Heart left ventricle (tissue), 16 donors: ENCODE results near the gene AGAP2. TPM values are rescaled to one million over a fixed set of nuclear protein-coding genes. Genes with fewer than 3 reads are reported as not detected.

Experiments used
- ATAC-seq, 4 donors: fragments of 200-7000 bp; cut with Tn5 transposase; one replicate each; pipeline ENCODE4 v1.9.1; 2020 to 2022; ENCODE audit warnings: moderate library complexity in 4 of 4, mild to moderate bottlenecking in 3 of 4, moderate number of reproducible peaks in 1 of 4
- DNase-seq, 5 donors: peaks; one replicate each; pipeline ENCODE4 v3.0.0-alpha.2; 2020
- H3K27ac ChIP-seq, 12 donors: fragments of 200-600 bp; sonication (generic) in 4 of 12; one replicate each; pipeline versions ENCODE4 v1.5.0 to v1.8.0; 2016 to 2022; ENCODE audit warnings: mild to moderate bottlenecking in 2 of 12
- H3K27me3 ChIP-seq, 9 donors: fragments of 200-600 bp; sonication (generic) in 2 of 9; one replicate each; pipeline versions ENCODE4 v1.5.1 to v1.8.0; 2016 to 2022; ENCODE audit warnings: mild to moderate bottlenecking in 3 of 9
- H3K36me3 ChIP-seq, 9 donors: fragments of 200-600 bp; sonication (generic) in 2 of 9; one replicate each; pipeline versions ENCODE4 v1.5.0 to v1.8.0; 2018 to 2022; ENCODE audit warnings: mild to moderate bottlenecking in 2 of 9
- H3K4me1 ChIP-seq, 12 donors: fragments of 200-600 bp; sonication (generic) in 4 of 12; one replicate each; pipeline versions ENCODE4 v1.5.0 to v1.8.0; 2016 to 2022; ENCODE audit warnings: mild to moderate bottlenecking in 3 of 12
- H3K4me3 ChIP-seq, 12 donors: fragments of 200-600 bp; sonication (generic) in 4 of 12; one replicate each; pipeline versions ENCODE4 v1.5.0 to v1.8.0; 2017 to 2022; ENCODE audit warnings: mild to moderate bottlenecking in 9 of 12, moderate library complexity in 4 of 12
- H3K9me3 ChIP-seq, 12 donors: fragments of 200-600 bp; sonication (generic) in 4 of 12; one replicate each; pipeline versions ENCODE4 v1.5.0 to v1.8.0; 2016 to 2022; ENCODE audit warnings: mild to moderate bottlenecking in 1 of 12
- CTCF ChIP-seq, 12 donors: fragments of 200-600 bp; sonication (generic) in 4 of 12; IDR thresholded peaks; one replicate each; pipeline versions ENCODE4 v1.5.0 to v1.8.0; 2018 to 2022; ENCODE audit warnings: antibody characterized with exemption in 12 of 12, mild to moderate bottlenecking in 5 of 12
- POLR2A ChIP-seq, 2 donors: fragments of 450-650 bp; IDR thresholded peaks; one replicate each; pipeline ENCODE4 v1.6.1; 2017; ENCODE audit warnings: antibody characterized with exemption in 2 of 2, mild to moderate bottlenecking in 2 of 2, moderate library complexity in 2 of 2
- WGBS, 4 donors: extraction: QIAGEN DNeasy Blood & Tissue Kit in 2 of 4; methylation state at CpG; one replicate each; pipeline versions ENCODE4 v1.1.5 to v1.1.7; 2013 to 2018; 5-methylcytosine and 5-hydroxymethylcytosine counted together
- intact Hi-C, 10 donors: fragments of 100-400 bp; cut with DNase I; formaldehyde crosslinking; loops; one replicate each; pipeline versions ENCODE4 v1.11.1 to v1.14.2; 2022
- microRNA-seq, 4 donors: library from miRNA; unstranded; fragments of <30 nt; microRNA quantifications; one replicate each; pipeline versions ENCODE4 to v1.2.0, GENCODE V29; 2017 to 2020
- polyA plus RNA-seq, 2 donors: library from polyadenylated mRNA; stranded (reverse); fragments of 200-250 nt; gene quantifications; one replicate each; pipeline ENCODE4 v1.2.3, GENCODE V29; 2013
- total RNA-seq, 9 donors: library from RNA; depleted of rRNA in 2 of 9; stranded (reverse); fragments of >200 nt in 2 of 9; fragmentation: NEBNext Ultra II Directional in 3 of 9; extraction: Animal tissue kit (Norgen Biotek cat#: 25700) in 3 of 9; gene quantifications; one replicate each; pipeline versions ENCODE4 v1.1.0 to v1.2.4, GENCODE V29; 2016 to 2023
- donor health status: ischemic (EF 13 %, LVEDD 7.1; RV severe dilation, severe dysfunction).
- donor health status: healthy with polysubstance abuse.
- donor health status: DM: no; HTN: yes; CAD: no.
- donor health status: DM: no; HTN: no; CAD: no.
- donor health status: ischemic (EF 25% LVEDD 6.9; RV normal size, moderate dysfunction).
- donor health status: ischemic (EF 25% LVEDD 5.7; RV mildly dilated, moderate dysfunction).
- donor health status: healthy.
- donor health status: DM: yes; HTN: yes; CAD: no.
- donor health status: ischemic (EF 35%, LVEDD 5.7; RV mildly dilated, moderate dysfunction).
- donor health status: nonischemic (EF 11% LVEDD 7.7; RV severe dilation, severe dysfunction).
- donor health status: DM: yes; HTN: yes; CAD: no.
- donor health status: PGD.
- donor health status: ischemic (EF 29% LVEDD 5.4; RV normal size, mild dysfunction).
- donor health status: nonischemic (EF 23%, LVEDD 6.1; RV moderate dilation, normal function).

AGAP2 gene
- total and polyA plus RNA-seq, 11 donors = 3.9 to 12.0 (median 5.5) TPM

- intact Hi-C loops = no loop called here
- no peak for ATAC-seq
- no peak for TF ChIP-seq CTCF (IDR thresholded peaks at IDR 0.05)
- TF ChIP-seq POLR2A (IDR thresholded peaks at IDR 0.05) = no peak
- no peaks in the 10 kb centered on the region for H3K27me3 ChIP-seq
- no peaks in the 10 kb centered on the region for H3K36me3 ChIP-seq
- H3K4me3 ChIP-seq = no peak overlapping the region
- WGBS, 4 donors = 87 to 94% (median 90%) methylated on average over 20 to 29 of the region's 29 CpGs
- no peak overlapping the region for H3K27ac ChIP-seq
- no peaks in the 10 kb centered on the region for H3K9me3 ChIP-seq
- DNase-seq = no peak
- H3K4me1 ChIP-seq = no peaks in the 10 kb centered on the region
Observed at GRCh38 chr12:57674691-57675090, 63.9 kb downstream of the AGAP2 start.

Small RNAs within 50 kb of the gene (microRNA-seq; reads per million reads assigned to microRNA genes)
- gene MIR6759 = 0 to 0.60 (median 0) reads per million in 4 donors

Other genes with a start within 250 kb of the AGAP2 start
- 10 to 100 TPM; 11.5 to 30.9 (median 17.5) TPM for gene DDIT3, start 218.2 kb downstream of the AGAP2 start, total RNA-seq
- 10 to 100 TPM; 58.3 to 60.5 TPM for gene DDIT3, start 218.2 kb downstream of the AGAP2 start, polyA plus RNA-seq
- gene MBD6, start 215.9 kb downstream of the AGAP2 start, total RNA-seq = 10 to 100 TPM; 13.1 to 43.3 (median 30.1) TPM
- gene MBD6, start 215.9 kb downstream of the AGAP2 start, polyA plus RNA-seq = 10 to 100 TPM; 11.4 to 17.2 TPM
- 100 to 1,000 TPM in 5 of 9 donors, 10 to 100 TPM in 4; 84.4 to 159 (median 109) TPM for gene DCTN2, start 191.6 kb downstream of the AGAP2 start, total RNA-seq
- gene DCTN2, start 191.6 kb downstream of the AGAP2 start, polyA plus RNA-seq = 100 to 1,000 TPM in 1 of 2 donors, 10 to 100 TPM in 1; 62.3 to 228 TPM
- under 1 TPM in 6 of 9 donors, not detected in 3; 0.07 to 0.31 (median 0.17) TPM for gene KIF5A, start 188.7 kb downstream of the AGAP2 start, total RNA-seq
- gene KIF5A, start 188.7 kb downstream of the AGAP2 start, polyA plus RNA-seq = under 1 TPM; 0.06 to 0.08 TPM
- 10 to 100 TPM; 12.9 to 31.0 (median 17.0) TPM for gene PIP4K2C, start 147.6 kb downstream of the AGAP2 start, total RNA-seq
- 10 to 100 TPM in 1 of 2 donors, 1 to 10 TPM in 1; 4.6 to 22.6 TPM for gene PIP4K2C, start 147.6 kb downstream of the AGAP2 start, polyA plus RNA-seq
- gene DTX3, start 133.9 kb downstream of the AGAP2 start, total RNA-seq = 10 to 100 TPM; 15.6 to 30.7 (median 22.4) TPM
- gene DTX3, start 133.9 kb downstream of the AGAP2 start, polyA plus RNA-seq = 10 to 100 TPM; 16.3 to 28.3 TPM
- gene ARHGEF25, start 127.3 kb downstream of the AGAP2 start, total RNA-seq = 10 to 100 TPM in 4 of 9 donors, 1 to 10 TPM in 5; 5.5 to 11.5 (median 9.5) TPM
- 10 to 100 TPM; 10.2 to 20.3 TPM for gene ARHGEF25, start 127.3 kb downstream of the AGAP2 start, polyA plus RNA-seq
- 1 to 10 TPM; 1.9 to 8.8 (median 5.9) TPM for gene B4GALNT1, start 105.5 kb downstream of the AGAP2 start, total RNA-seq
- 1 to 10 TPM; 2.6 to 5.1 TPM for gene B4GALNT1, start 105.5 kb downstream of the AGAP2 start, polyA plus RNA-seq
- gene OS9, start 44.6 kb downstream of the AGAP2 start, total RNA-seq = 100 to 1,000 TPM in 7 of 9 donors, 10 to 100 TPM in 2; 93.4 to 188 (median 130) TPM
- gene OS9, start 44.6 kb downstream of the AGAP2 start, polyA plus RNA-seq = 100 to 1,000 TPM in 1 of 2 donors, 10 to 100 TPM in 1; 89.4 to 196 TPM
- 10 to 100 TPM; 27.2 to 59.3 (median 31.4) TPM for gene TSPAN31, start 6.3 kb upstream of the AGAP2 start, total RNA-seq
- 10 to 100 TPM; 31.1 to 41.2 TPM for gene TSPAN31, start 6.3 kb upstream of the AGAP2 start, polyA plus RNA-seq
- 10 to 100 TPM; 38.1 to 62.1 (median 50.2) TPM for gene CDK4, start 13.6 kb upstream of the AGAP2 start, total RNA-seq
- 10 to 100 TPM; 23.4 to 81.9 TPM for gene CDK4, start 13.6 kb upstream of the AGAP2 start, polyA plus RNA-seq
- 10 to 100 TPM; 11.3 to 18.9 (median 13.3) TPM for gene MARCHF9, start 16.4 kb upstream of the AGAP2 start, total RNA-seq
- 10 to 100 TPM; 13.6 to 15.8 TPM for gene MARCHF9, start 16.4 kb upstream of the AGAP2 start, polyA plus RNA-seq
- gene CYP27B1, start 28.3 kb upstream of the AGAP2 start, total RNA-seq = under 1 TPM in 5 of 9 donors, not detected in 4; 0.16 to 0.77 (median 0.19) TPM
- gene CYP27B1, start 28.3 kb upstream of the AGAP2 start, polyA plus RNA-seq = under 1 TPM; 0.11 to 0.19 TPM
- 10 to 100 TPM in 3 of 9 donors, 1 to 10 TPM in 5, under 1 TPM in 1; 0.95 to 16.6 (median 7.7) TPM for gene METTL1, start 33.4 kb upstream of the AGAP2 start, total RNA-seq
- 10 to 100 TPM in 1 of 2 donors, 1 to 10 TPM in 1; 9.4 to 28.5 TPM for gene METTL1, start 33.4 kb upstream of the AGAP2 start, polyA plus RNA-seq
- 1 to 10 TPM; 1.2 to 4.5 (median 1.9) TPM for gene EEF1AKMT3, start 33.9 kb upstream of the AGAP2 start, total RNA-seq
- gene EEF1AKMT3, start 33.9 kb upstream of the AGAP2 start, polyA plus RNA-seq = 1 to 10 TPM in 1 of 2 donors, under 1 TPM in 1; 0.84 to 1.2 TPM
- gene TSFM, start 44.0 kb upstream of the AGAP2 start, total RNA-seq = 10 to 100 TPM; 38.8 to 62.5 (median 45.4) TPM
- gene TSFM, start 44.0 kb upstream of the AGAP2 start, polyA plus RNA-seq = 10 to 100 TPM; 37.6 to 80.8 TPM
- gene AVIL, start 80.0 kb upstream of the AGAP2 start, total RNA-seq = 1 to 10 TPM; 1.3 to 6.2 (median 2.4) TPM
- gene AVIL, start 80.0 kb upstream of the AGAP2 start, polyA plus RNA-seq = 1 to 10 TPM; 1.9 to 2.1 TPM
- gene CTDSP2, start 108.0 kb upstream of the AGAP2 start, total RNA-seq = 100 to 1,000 TPM in 3 of 9 donors, 10 to 100 TPM in 6; 69.9 to 191 (median 89.3) TPM
- 10 to 100 TPM; 28.0 to 68.4 TPM for gene CTDSP2, start 108.0 kb upstream of the AGAP2 start, polyA plus RNA-seq
- 1 to 10 TPM; 1.8 to 7.4 (median 5.3) TPM for gene ATP23, start 202.8 kb upstream of the AGAP2 start, total RNA-seq
- gene ATP23, start 202.8 kb upstream of the AGAP2 start, polyA plus RNA-seq = 10 to 100 TPM in 1 of 2 donors, 1 to 10 TPM in 1; 8.1 to 10.4 TPM